GM19438 (cell line): ENCODE results near the gene KIAA0825.
A peak's percentile ranks its signal among the peaks of the same experiment; 100 is the strongest.
"Not testable (repeated sequence)": the region's sequence is repeated elsewhere in the genome, so short reads cannot be mapped to it uniquely, and the experiment has no call there.

Experiments used
- ATAC-seq: cut with Tn5 transposase; IDR thresholded peaks from one replicate; pipeline ENCODE4 v1.9.1; 2021; ENCODE audit warnings: low read depth; ENCODE audit not compliant: unreplicated experiment

KIAA0825 gene

DNA sequence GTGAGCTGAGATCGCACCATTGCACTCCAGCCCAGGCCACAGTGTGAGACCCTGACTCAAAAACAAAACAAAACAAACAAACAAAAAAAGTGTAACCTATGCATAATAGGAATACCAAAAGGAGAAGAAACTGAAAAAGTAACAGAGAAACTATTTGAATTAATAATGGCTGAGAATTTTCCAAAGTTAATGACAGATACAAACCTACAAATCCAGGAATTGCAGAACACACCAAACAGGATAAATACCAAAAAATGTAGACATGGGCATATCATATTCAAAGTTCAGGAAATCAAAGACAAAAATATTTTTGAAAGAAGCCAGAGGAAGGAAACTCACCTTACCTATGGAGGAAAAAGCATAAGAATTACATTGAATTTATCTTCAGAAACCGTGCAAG lies 493.3 kb downstream of the KIAA0825 start:
- no peak for ATAC-seq

DNA sequence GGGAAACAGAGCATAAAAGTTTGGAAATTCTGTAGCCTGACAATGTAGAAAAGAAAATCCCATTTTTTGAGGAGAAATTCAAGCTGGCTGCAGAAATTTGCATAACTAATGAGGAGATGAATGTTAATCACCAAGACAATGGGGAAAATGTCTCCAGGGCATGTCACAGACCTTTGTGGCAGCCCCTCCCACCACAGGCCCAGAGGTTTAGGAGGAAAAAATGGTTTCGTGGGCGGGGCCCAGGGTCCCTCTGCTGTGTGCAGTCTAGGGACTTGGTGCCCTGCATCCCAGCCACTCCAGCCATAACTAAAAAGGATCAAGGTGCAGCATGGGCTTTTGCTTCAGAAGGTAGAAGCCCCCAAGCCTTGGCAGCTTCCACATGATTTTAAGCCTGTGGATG lies 502.1 kb downstream of the KIAA0825 start:
- ATAC-seq, result not testable (repeated sequence)

DNA sequence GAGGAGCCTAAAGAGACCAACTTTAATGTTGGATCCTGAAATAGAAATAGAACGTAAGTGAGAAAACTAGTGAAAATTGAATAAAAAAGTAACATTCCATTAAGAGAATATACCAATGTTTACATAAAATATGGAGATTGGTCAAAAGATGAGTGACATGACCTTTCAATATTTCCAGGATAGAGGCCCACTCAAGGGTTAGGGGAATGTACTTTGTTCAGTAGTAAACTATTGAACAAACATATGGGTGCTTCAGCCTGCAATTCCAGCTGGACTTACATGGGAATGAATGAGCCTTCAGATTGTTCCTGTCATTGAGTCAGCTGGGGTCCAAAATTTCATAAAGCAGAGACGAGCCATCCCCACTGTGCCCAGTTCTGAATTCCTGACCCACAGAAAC lies 505.3 kb downstream of the KIAA0825 start:
- ATAC-seq, result no peak

DNA sequence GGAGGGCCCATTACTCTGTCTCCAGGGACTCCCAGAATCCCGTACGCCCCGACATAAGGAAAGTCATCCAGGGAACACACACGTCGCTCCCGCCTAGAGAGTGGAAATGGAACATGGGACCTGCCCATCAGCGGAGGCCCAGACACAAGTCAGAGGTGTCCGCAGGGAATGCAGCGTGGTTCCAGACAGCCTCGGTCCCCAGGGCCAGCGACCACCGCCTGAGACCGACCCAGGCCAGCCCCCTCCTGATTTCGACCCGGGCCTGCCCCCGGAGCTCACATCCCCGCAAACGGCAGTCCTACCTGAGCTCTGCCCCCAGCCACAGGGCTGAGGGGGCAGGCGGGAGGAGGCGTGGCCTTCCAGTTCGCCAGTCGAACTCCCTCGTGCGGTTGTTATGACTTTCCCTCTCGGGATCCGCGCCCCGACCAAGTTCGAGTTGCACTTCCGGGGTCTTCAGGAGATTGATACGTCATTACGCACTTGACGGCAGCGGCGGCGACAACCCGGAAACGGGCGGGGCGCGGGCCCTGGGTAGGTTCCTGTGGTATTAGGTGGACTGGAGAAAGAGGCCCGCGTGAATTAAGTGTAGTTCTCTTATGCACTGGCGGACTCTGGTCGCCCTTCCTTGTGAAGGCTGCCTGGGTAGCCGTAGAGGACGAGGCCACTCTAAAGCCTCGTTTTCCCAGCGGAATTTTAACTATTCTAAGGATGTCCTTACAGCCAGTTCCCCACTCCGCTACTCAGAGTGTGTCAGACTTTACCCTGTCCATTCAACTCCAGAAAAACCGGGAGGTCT lies 507.0 kb downstream of the KIAA0825 start:
- ATAC-seq, result peak; percentile 100

DNA sequence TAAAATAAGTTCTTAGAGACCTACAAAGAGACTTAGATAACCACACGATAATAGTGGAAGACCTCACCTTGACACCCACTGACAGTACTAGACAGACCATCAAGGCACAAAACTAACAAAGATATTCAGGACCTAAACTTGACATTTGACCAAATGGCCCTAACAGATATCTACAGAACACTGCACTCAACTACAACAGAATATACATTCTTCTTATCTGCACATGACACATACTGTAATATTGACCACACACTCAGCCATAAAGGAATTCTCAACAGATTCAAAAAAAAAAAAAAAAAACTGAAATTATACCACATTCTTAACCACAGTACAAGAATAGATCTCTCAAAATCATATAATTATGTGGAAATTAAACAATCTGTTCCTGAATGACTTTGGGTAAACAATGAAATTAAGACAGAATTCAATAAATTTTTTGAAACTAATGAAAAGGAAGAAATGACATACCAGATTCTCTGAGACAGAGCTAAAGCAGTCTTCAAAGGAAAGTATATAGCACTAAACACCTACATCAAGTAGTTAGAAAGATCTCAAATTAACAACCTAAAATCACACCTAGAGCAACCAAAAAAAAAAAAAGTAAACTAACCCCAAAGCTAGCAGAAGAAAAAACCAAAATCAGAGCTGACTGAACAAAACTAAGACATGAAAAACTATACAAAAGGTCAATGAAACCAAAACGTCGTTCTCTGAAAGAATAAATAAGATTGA lies 514.7 kb downstream of the KIAA0825 start:
- no peak for ATAC-seq
